ENCODE results near the gene SH3BGR. TPM values are rescaled to one million over a fixed set of nuclear protein-coding genes. Genes with fewer than 3 reads are reported as not detected.

SH3BGR gene
- total RNA-seq, 2 donors from 2014 or later: 1.0 TPM; not detected in 1

GRCh38 chr21:39527664-39528381 is 76.1 kb downstream of the SH3BGR start:
- 5 to 8% methylated on average over 5 to 8 of the region's 8 CpGs for WGBS, 2 donors
- no peak for TF ChIP-seq POLR2A (IDR thresholded peaks at IDR 0.05)
- no peak for TF ChIP-seq CTCF (IDR thresholded peaks at IDR 0.05)
- DNase-seq (peak; percentile 76 to 85 (median 80)), ATAC-seq (peak; percentile 65)
- H3K27ac ChIP-seq: peak overlapping the region in 3 of 4 donors; percentile 65 to 81 (median 73)
- H3K4me3 ChIP-seq: no peak overlapping the region
- peaks cover 60% of the 10 kb centered on the region for H3K4me1 ChIP-seq
- no peaks in the 10 kb centered on the region for H3K9me3 ChIP-seq
- intact Hi-C loops (cut with DNase I): loop anchor here (5.0 kb wide), 1 partner anchor 184 kb away; no protein-coding TSS in a partner anchor
- no peaks in the 10 kb centered on the region for H3K27me3 ChIP-seq
- H3K36me3 ChIP-seq (replicated peaks in 1 of 2; ENCODE audit: insufficient read depth in 1 of 2, low read depth in 2 of 2): no peaks in the 10 kb centered on the region

GRCh38 chr21:39529026-39529425 is 77.3 kb downstream of the SH3BGR start:
- H3K36me3 ChIP-seq (replicated peaks in 1 of 2; ENCODE audit: insufficient read depth in 1 of 2, low read depth in 2 of 2): no peaks in the 10 kb centered on the region
- DNase-seq (peak in 1 of 4 donors; percentile 20), ATAC-seq (no peak)
- no peaks in the 10 kb centered on the region for H3K9me3 ChIP-seq
- no peaks in the 10 kb centered on the region for H3K27me3 ChIP-seq
- WGBS, 2 donors: 81% methylated on average over 4 of the region's 4 CpGs; no CpG with 5 or more reads in 1 of the 2 donors
- H3K4me1 ChIP-seq: peaks cover 48% of the 10 kb centered on the region
- H3K4me3 ChIP-seq: no peak overlapping the region
- peak overlapping the region in 2 of 4 donors; percentile 73 to 81 for H3K27ac ChIP-seq
- TF ChIP-seq POLR2A (IDR thresholded peaks at IDR 0.05) (no peak), CTCF (IDR thresholded peaks at IDR 0.05) (no peak)
- intact Hi-C loops (cut with DNase I): loop anchor here (5.0 kb wide), 1 partner anchor 183 kb away; no protein-coding TSS in a partner anchor

- 72 to 80% methylated on average over 8 of the region's 8 CpGs for WGBS, 2 donors
- H3K4me3 ChIP-seq: no peak overlapping the region
- DNase-seq: no peak
- H3K9me3 ChIP-seq: no peaks in the 10 kb centered on the region
- ATAC-seq: no peak
- peaks cover 35% of the 10 kb centered on the region for H3K4me1 ChIP-seq
- no peaks in the 10 kb centered on the region for H3K36me3 ChIP-seq (replicated peaks in 1 of 2; ENCODE audit: insufficient read depth in 1 of 2, low read depth in 2 of 2)
- intact Hi-C loops (cut with DNase I): no loop called here
- H3K27ac ChIP-seq: no peak overlapping the region
- TF ChIP-seq POLR2A (IDR thresholded peaks at IDR 0.05) (no peak), CTCF (IDR thresholded peaks at IDR 0.05) (no peak)
- no peaks in the 10 kb centered on the region for H3K27me3 ChIP-seq
These were observed 79.3 kb downstream of the SH3BGR start for GRCh38 chr21:39531064-39531463.

GRCh38 chr21:39531840-39532239 is 80.1 kb downstream of the SH3BGR start:
- no peak overlapping the region for H3K27ac ChIP-seq
- ATAC-seq: no peak
- no peaks in the 10 kb centered on the region for H3K27me3 ChIP-seq
- H3K4me1 ChIP-seq: peaks cover 30% of the 10 kb centered on the region
- H3K4me3 ChIP-seq: no peak overlapping the region
- no peak for DNase-seq
- TF ChIP-seq POLR2A (IDR thresholded peaks at IDR 0.05) (no peak), CTCF (IDR thresholded peaks at IDR 0.05) (no peak)
- intact Hi-C loops (cut with DNase I): no loop called here
- H3K36me3 ChIP-seq (replicated peaks in 1 of 2; ENCODE audit: insufficient read depth in 1 of 2, low read depth in 2 of 2): no peaks in the 10 kb centered on the region
- 62 to 68% methylated on average over 5 of the region's 5 CpGs for WGBS, 2 donors
- no peaks in the 10 kb centered on the region for H3K9me3 ChIP-seq

All from body of pancreas (tissue), 4 donors.